Left ventricle myocardium inferior (tissue), 1 donor: ENCODE data around the gene MYO3A. TPM values are rescaled to one million over a fixed set of nuclear protein-coding genes. Genes with fewer than 3 reads are reported as not detected.

ENCODE experiments used
- DNase-seq: peaks from one replicate; pipeline ENCODE4 v3.0.0-alpha.2; 2020
- H3K27ac ChIP-seq: fragments of 200-600 bp; replicated peaks from 2 replicates; pipeline ENCODE4 v1.8.0; 2021
- H3K27me3 ChIP-seq: fragments of 200-600 bp; 2 replicates; pipeline ENCODE4 v1.8.0; 2021; ENCODE audit warnings: low read depth
- H3K36me3 ChIP-seq: fragments of 200-600 bp; 2 replicates; pipeline ENCODE4 v1.8.0; 2021
- H3K4me1 ChIP-seq: fragments of 200-600 bp; 2 replicates; pipeline ENCODE4 v1.8.0; 2021
- H3K4me3 ChIP-seq: fragments of 200-600 bp; 2 replicates; pipeline ENCODE4 v1.8.0; 2021; ENCODE audit warnings: mild to moderate bottlenecking, moderate library complexity
- H3K9me3 ChIP-seq: fragments of 200-600 bp; replicated peaks from 2 replicates; pipeline ENCODE4 v1.8.0; 2021
- CTCF ChIP-seq: fragments of 200-600 bp; IDR thresholded peaks from 2 replicates; pipeline ENCODE4 v1.8.0; 2021; ENCODE audit warnings: antibody characterized with exemption, mild to moderate bottlenecking, borderline replicate concordance
- intact Hi-C: fragments of 100-400 bp; cut with micrococcal nuclease; formaldehyde crosslinking; loops from one replicate; pipeline ENCODE4 v1.11.0; 2022
- total RNA-seq: library from RNA; stranded (reverse); fragmentation: NEBNext Ultra II Directional; extraction: Animal tissue kit (Norgen Biotek cat#: 25700); gene quantifications from one replicate; pipeline ENCODE4 v1.2.1, GENCODE V29; 2021
- donor health status: DM: no; HTN: yes; CAD: no; lungs with severe emphysema.

Gene MYO3A
- total RNA-seq, 1 donor from 2014 or later, result not detected

- no peak overlapping the region for H3K27ac ChIP-seq
- intact Hi-C loops, result no loop called here
- H3K36me3 ChIP-seq, result no peaks in the 10 kb centered on the region
- H3K27me3 ChIP-seq, result no peaks in the 10 kb centered on the region
- no peaks in the 10 kb centered on the region for H3K9me3 ChIP-seq
- no peak for DNase-seq
- TF ChIP-seq CTCF, result no peak
- H3K4me1 ChIP-seq, result no peaks in the 10 kb centered on the region
- H3K4me3 ChIP-seq, result no peak overlapping the region
Measured at GRCh38 chr10:26156019-26156418, 222.0 kb downstream of the MYO3A start.

GRCh38 chr10:26157734-26158133 is 223.7 kb downstream of the MYO3A start:
- Histone ChIP-seq H3K27ac (no peak overlapping the region), H3K9me3 (no peaks in the 10 kb centered on the region), H3K4me1 (no peaks in the 10 kb centered on the region), H3K4me3 (no peak overlapping the region), H3K27me3 (no peaks in the 10 kb centered on the region), H3K36me3 (no peaks in the 10 kb centered on the region)
- DNase-seq, result no peak
- intact Hi-C loops, result no loop called here
- no peak for TF ChIP-seq CTCF

GRCh38 chr10:26169466-26169865 is 235.4 kb downstream of the MYO3A start:
- Histone ChIP-seq H3K4me3 (no peak overlapping the region), H3K36me3 (no peaks in the 10 kb centered on the region)
- intact Hi-C loops, result no loop called here

GRCh38 chr10:26172131-26172530 is 238.1 kb downstream of the MYO3A start:
- H3K4me1 ChIP-seq, result no peaks in the 10 kb centered on the region
- intact Hi-C loops, result no loop called here
- no peaks in the 10 kb centered on the region for H3K27me3 ChIP-seq
- no peak overlapping the region for H3K27ac ChIP-seq
- no peaks in the 10 kb centered on the region for H3K36me3 ChIP-seq
- no peak for TF ChIP-seq CTCF
- no peak for DNase-seq
- no peak overlapping the region for H3K4me3 ChIP-seq
- no peaks in the 10 kb centered on the region for H3K9me3 ChIP-seq

More at GRCh38 chr10:26169466-26169865, 235.4 kb downstream of the MYO3A start:
- Histone ChIP-seq H3K9me3 (no peaks in the 10 kb centered on the region), H3K27ac (no peak overlapping the region), H3K27me3 (no peaks in the 10 kb centered on the region), H3K4me1 (no peaks in the 10 kb centered on the region)
- TF ChIP-seq CTCF, result no peak
- DNase-seq, result no peak

- Histone ChIP-seq H3K27ac (no peak overlapping the region), H3K9me3 (no peaks in the 10 kb centered on the region), H3K4me1 (no peaks in the 10 kb centered on the region), H3K27me3 (no peaks in the 10 kb centered on the region), H3K4me3 (no peak overlapping the region), H3K36me3 (no peaks in the 10 kb centered on the region)
- intact Hi-C loops, result no loop called here
- no peak for TF ChIP-seq CTCF
- DNase-seq, result no peak
Measured at GRCh38 chr10:26173837-26174236, 239.8 kb downstream of the MYO3A start.

GRCh38 chr10:26177341-26177740 is 243.3 kb downstream of the MYO3A start:
- intact Hi-C loops, result no loop called here
- Histone ChIP-seq H3K27ac (no peak overlapping the region), H3K4me3 (no peak overlapping the region), H3K4me1 (no peaks in the 10 kb centered on the region), H3K27me3 (no peaks in the 10 kb centered on the region), H3K36me3 (no peaks in the 10 kb centered on the region), H3K9me3 (no peaks in the 10 kb centered on the region)
- TF ChIP-seq CTCF, result no peak
- DNase-seq, result no peak
